ENCODE measurements around the gene SH3BGR. TPM values are rescaled to one million over a fixed set of nuclear protein-coding genes. Genes with fewer than 3 reads are reported as not detected.

Gene SH3BGR
- total and polyA plus RNA-seq, 2 donors: 3.0 to 9.8 TPM

GRCh38 chr21:39499156-39499555 is 47.4 kb downstream of the SH3BGR start:
- Histone ChIP-seq H3K27me3 (ENCODE audit: control insufficient read depth in 2 of 2, insufficient read depth in 1 of 2, low read length in 1 of 2) (no peaks in the 10 kb centered on the region), H3K36me3 (ENCODE audit: control insufficient read depth in 2 of 2, insufficient read depth in 2 of 2, low read length in 1 of 2) (no peaks in the 10 kb centered on the region), H3K9me3 (ENCODE audit: control insufficient read depth in 2 of 2, insufficient read depth in 1 of 2, low read length in 1 of 2) (no peaks in the 10 kb centered on the region), H3K27ac (ENCODE audit: low read depth in 1 of 2, low read length in 1 of 2) (no peak overlapping the region), H3K4me1 (ENCODE audit: control insufficient read depth in 2 of 2, insufficient read depth in 2 of 2, low read length in 2 of 2) (no peaks in the 10 kb centered on the region), H3K4me3 (ENCODE audit: low read length in 2 of 2) (no peak overlapping the region)
- DNase-seq (ENCODE audit: low read depth in 6 of 9, low spot score in 9 of 9): no peak
- 96% methylated on average over 1 of the region's 1 CpG for WGBS

- no peaks in the 10 kb centered on the region for H3K9me3 ChIP-seq (ENCODE audit: control insufficient read depth in 2 of 2, insufficient read depth in 1 of 2, low read length in 1 of 2)
- H3K36me3 ChIP-seq (ENCODE audit: control insufficient read depth in 2 of 2, insufficient read depth in 2 of 2, low read length in 1 of 2): no peaks in the 10 kb centered on the region
- H3K27me3 ChIP-seq (ENCODE audit: control insufficient read depth in 2 of 2, insufficient read depth in 1 of 2, low read length in 1 of 2): no peaks in the 10 kb centered on the region
- WGBS: 96% methylated on average over 7 of the region's 7 CpGs
- DNase-seq (ENCODE audit: low read depth in 6 of 9, low spot score in 9 of 9): no peak
- no peak overlapping the region for H3K27ac ChIP-seq (ENCODE audit: low read depth in 1 of 2, low read length in 1 of 2)
- no peaks in the 10 kb centered on the region for H3K4me1 ChIP-seq (ENCODE audit: control insufficient read depth in 2 of 2, insufficient read depth in 2 of 2, low read length in 2 of 2)
- H3K4me3 ChIP-seq (ENCODE audit: low read length in 2 of 2): no peak overlapping the region
Measured at GRCh38 chr21:39502631-39503030, 50.9 kb downstream of the SH3BGR start.

DNA sequence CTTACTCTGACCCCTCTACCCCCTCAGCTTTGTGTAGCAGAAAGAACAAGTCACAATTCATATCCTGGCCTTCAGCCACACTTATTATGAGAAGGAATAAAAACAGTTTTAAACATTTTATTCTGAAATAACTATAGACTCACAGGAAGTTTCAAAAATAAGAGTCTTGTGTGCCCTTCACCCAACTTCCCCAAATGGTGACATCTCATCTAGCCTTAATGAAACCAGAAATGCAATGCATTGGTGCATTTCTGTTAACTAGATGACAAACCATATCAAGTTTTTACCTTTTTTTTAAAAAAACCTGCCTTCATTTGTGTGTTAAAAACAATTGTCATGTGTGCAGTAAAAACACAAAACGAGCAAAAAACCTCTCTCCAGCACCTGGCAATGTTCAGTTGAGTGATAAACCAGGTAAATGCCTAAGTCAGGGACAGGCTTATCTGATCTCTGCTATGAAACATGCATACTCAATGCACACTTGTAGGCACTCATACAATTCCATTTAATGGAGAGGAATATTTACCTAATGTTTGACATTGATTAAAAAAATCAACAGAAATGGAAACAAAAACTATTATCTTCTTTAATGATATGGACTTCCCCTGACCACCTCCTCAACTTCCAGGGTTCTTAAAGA is 51.5 kb downstream of the SH3BGR start:
- H3K36me3 ChIP-seq (ENCODE audit: control insufficient read depth in 2 of 2, insufficient read depth in 2 of 2, low read length in 1 of 2): no peaks in the 10 kb centered on the region
- no peak for DNase-seq (ENCODE audit: low read depth in 6 of 9, low spot score in 9 of 9)
- H3K27me3 ChIP-seq (ENCODE audit: control insufficient read depth in 2 of 2, insufficient read depth in 1 of 2, low read length in 1 of 2): no peaks in the 10 kb centered on the region
- H3K9me3 ChIP-seq (ENCODE audit: control insufficient read depth in 2 of 2, insufficient read depth in 1 of 2, low read length in 1 of 2): no peaks in the 10 kb centered on the region
- no peak overlapping the region for H3K4me3 ChIP-seq (ENCODE audit: low read length in 2 of 2)
- 92% methylated on average over 1 of the region's 1 CpG for WGBS
- H3K27ac ChIP-seq (ENCODE audit: low read depth in 1 of 2, low read length in 1 of 2): no peak overlapping the region
- H3K4me1 ChIP-seq (ENCODE audit: control insufficient read depth in 2 of 2, insufficient read depth in 2 of 2, low read length in 2 of 2): no peaks in the 10 kb centered on the region

DNA sequence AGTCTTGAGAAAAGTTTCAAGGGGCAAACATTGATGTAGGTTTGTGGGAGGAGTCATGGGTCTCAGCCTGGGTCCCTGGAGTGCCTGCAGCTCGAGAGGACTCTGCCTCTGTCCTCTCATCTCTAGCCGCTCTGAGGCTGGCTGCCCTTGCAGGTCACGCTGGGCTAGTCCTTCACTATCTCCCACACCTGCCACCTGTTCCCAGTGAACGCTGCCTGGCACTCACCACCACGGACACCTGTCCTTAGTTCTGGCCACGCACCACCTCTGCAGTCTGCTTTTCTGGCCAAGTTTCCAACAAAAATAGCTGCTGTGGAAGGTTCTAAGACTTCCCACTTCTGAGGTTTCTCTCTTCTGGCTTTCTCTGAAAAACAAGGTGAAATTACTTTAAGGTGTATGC is 52.5 kb downstream of the SH3BGR start:
- DNase-seq (ENCODE audit: low read depth in 6 of 9, low spot score in 9 of 9): no peak

GRCh38 chr21:39510240-39510639 is 58.5 kb downstream of the SH3BGR start:
- Histone ChIP-seq H3K27me3 (ENCODE audit: control insufficient read depth in 2 of 2, insufficient read depth in 1 of 2, low read length in 1 of 2) (no peaks in the 10 kb centered on the region), H3K9me3 (ENCODE audit: control insufficient read depth in 2 of 2, insufficient read depth in 1 of 2, low read length in 1 of 2) (no peaks in the 10 kb centered on the region), H3K4me3 (ENCODE audit: low read length in 2 of 2) (no peak overlapping the region), H3K27ac (ENCODE audit: low read depth in 1 of 2, low read length in 1 of 2) (no peak overlapping the region), H3K4me1 (ENCODE audit: control insufficient read depth in 2 of 2, insufficient read depth in 2 of 2, low read length in 2 of 2) (no peaks in the 10 kb centered on the region), H3K36me3 (ENCODE audit: control insufficient read depth in 2 of 2, insufficient read depth in 2 of 2, low read length in 1 of 2) (no peaks in the 10 kb centered on the region)
- WGBS: 94% methylated on average over 1 of the region's 1 CpG
- no peak for DNase-seq (ENCODE audit: low read depth in 6 of 9, low spot score in 9 of 9)

More for the DNA sequence above, 52.5 kb downstream of the SH3BGR start:
- Histone ChIP-seq H3K27me3 (ENCODE audit: control insufficient read depth in 2 of 2, insufficient read depth in 1 of 2, low read length in 1 of 2) (no peaks in the 10 kb centered on the region), H3K4me3 (ENCODE audit: low read length in 2 of 2) (no peak overlapping the region), H3K36me3 (ENCODE audit: control insufficient read depth in 2 of 2, insufficient read depth in 2 of 2, low read length in 1 of 2) (no peaks in the 10 kb centered on the region), H3K9me3 (ENCODE audit: control insufficient read depth in 2 of 2, insufficient read depth in 1 of 2, low read length in 1 of 2) (no peaks in the 10 kb centered on the region), H3K27ac (ENCODE audit: low read depth in 1 of 2, low read length in 1 of 2) (no peak overlapping the region), H3K4me1 (ENCODE audit: control insufficient read depth in 2 of 2, insufficient read depth in 2 of 2, low read length in 2 of 2) (no peaks in the 10 kb centered on the region)
- 80% methylated on average over 6 of the region's 6 CpGs for WGBS

GRCh38 chr21:39511102-39511501 is 59.3 kb downstream of the SH3BGR start:
- Histone ChIP-seq H3K27me3 (ENCODE audit: control insufficient read depth in 2 of 2, insufficient read depth in 1 of 2, low read length in 1 of 2) (no peaks in the 10 kb centered on the region), H3K4me1 (ENCODE audit: control insufficient read depth in 2 of 2, insufficient read depth in 2 of 2, low read length in 2 of 2) (no peaks in the 10 kb centered on the region), H3K4me3 (ENCODE audit: low read length in 2 of 2) (no peak overlapping the region), H3K36me3 (ENCODE audit: control insufficient read depth in 2 of 2, insufficient read depth in 2 of 2, low read length in 1 of 2) (no peaks in the 10 kb centered on the region), H3K9me3 (ENCODE audit: control insufficient read depth in 2 of 2, insufficient read depth in 1 of 2, low read length in 1 of 2) (no peaks in the 10 kb centered on the region), H3K27ac (ENCODE audit: low read depth in 1 of 2, low read length in 1 of 2) (no peak overlapping the region)
- WGBS: 98% methylated on average over 3 of the region's 3 CpGs
- DNase-seq (ENCODE audit: low read depth in 6 of 9, low spot score in 9 of 9): no peak

- Histone ChIP-seq H3K9me3 (ENCODE audit: control insufficient read depth in 2 of 2, insufficient read depth in 1 of 2, low read length in 1 of 2) (no peaks in the 10 kb centered on the region), H3K4me3 (ENCODE audit: low read length in 2 of 2) (no peak overlapping the region), H3K27ac (ENCODE audit: low read depth in 1 of 2, low read length in 1 of 2) (no peak overlapping the region), H3K4me1 (ENCODE audit: control insufficient read depth in 2 of 2, insufficient read depth in 2 of 2, low read length in 2 of 2) (no peaks in the 10 kb centered on the region), H3K36me3 (ENCODE audit: control insufficient read depth in 2 of 2, insufficient read depth in 2 of 2, low read length in 1 of 2) (no peaks in the 10 kb centered on the region), H3K27me3 (ENCODE audit: control insufficient read depth in 2 of 2, insufficient read depth in 1 of 2, low read length in 1 of 2) (no peaks in the 10 kb centered on the region)
- no peak for DNase-seq (ENCODE audit: low read depth in 6 of 9, low spot score in 9 of 9)
- WGBS: 97% methylated on average over 1 of the region's 1 CpG
Measured at GRCh38 chr21:39513735-39514134, 62.0 kb downstream of the SH3BGR start.

DNA sequence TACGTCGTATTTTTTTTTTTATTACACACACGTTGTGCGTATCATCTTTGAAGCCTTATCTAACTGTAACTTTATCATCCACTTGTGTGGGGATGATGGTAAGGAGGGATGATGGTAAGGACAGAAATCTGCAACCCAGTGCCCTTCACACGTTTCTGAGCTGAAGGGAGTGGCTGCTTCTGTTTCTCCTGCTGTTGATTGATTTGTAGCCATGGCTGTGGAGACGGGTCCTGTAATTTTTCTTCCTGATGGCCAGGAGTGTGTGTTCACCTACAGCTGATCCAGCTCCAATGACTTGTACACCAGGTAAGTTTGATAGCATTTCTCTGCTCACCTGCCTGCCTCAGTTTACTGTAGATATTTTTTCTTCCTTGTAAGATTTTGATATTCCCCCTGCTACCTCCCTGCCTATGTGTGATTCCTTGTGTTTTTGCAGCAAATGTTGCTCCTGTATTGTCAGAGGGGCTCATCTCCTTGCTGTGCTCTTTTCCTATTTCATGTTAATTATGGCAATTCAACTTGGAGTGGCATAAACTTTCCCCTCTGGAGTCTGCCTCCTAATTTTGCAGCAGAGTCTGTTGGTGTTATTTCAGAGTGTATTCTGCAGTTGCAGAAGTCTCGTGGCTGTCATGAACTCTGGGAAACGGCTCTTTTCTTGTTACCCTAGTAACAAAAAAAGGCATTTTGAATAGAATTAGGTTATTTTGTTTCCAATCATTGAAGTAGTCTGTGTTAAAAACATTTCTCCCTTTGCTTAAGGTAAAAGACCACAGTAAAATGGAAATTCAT is 64.1 kb downstream of the SH3BGR start:
- DNase-seq (ENCODE audit: low read depth in 6 of 9, low spot score in 9 of 9): no peak
- no peaks in the 10 kb centered on the region for H3K9me3 ChIP-seq (ENCODE audit: control insufficient read depth in 2 of 2, insufficient read depth in 1 of 2, low read length in 1 of 2)
- no peaks in the 10 kb centered on the region for H3K27me3 ChIP-seq (ENCODE audit: control insufficient read depth in 2 of 2, insufficient read depth in 1 of 2, low read length in 1 of 2)
- no peak overlapping the region for H3K4me3 ChIP-seq (ENCODE audit: low read length in 2 of 2)
- 91% methylated on average over 8 of the region's 8 CpGs for WGBS
- no peaks in the 10 kb centered on the region for H3K4me1 ChIP-seq (ENCODE audit: control insufficient read depth in 2 of 2, insufficient read depth in 2 of 2, low read length in 2 of 2)
- no peaks in the 10 kb centered on the region for H3K36me3 ChIP-seq (ENCODE audit: control insufficient read depth in 2 of 2, insufficient read depth in 2 of 2, low read length in 1 of 2)
- H3K27ac ChIP-seq (ENCODE audit: low read depth in 1 of 2, low read length in 1 of 2): no peak overlapping the region

DNA sequence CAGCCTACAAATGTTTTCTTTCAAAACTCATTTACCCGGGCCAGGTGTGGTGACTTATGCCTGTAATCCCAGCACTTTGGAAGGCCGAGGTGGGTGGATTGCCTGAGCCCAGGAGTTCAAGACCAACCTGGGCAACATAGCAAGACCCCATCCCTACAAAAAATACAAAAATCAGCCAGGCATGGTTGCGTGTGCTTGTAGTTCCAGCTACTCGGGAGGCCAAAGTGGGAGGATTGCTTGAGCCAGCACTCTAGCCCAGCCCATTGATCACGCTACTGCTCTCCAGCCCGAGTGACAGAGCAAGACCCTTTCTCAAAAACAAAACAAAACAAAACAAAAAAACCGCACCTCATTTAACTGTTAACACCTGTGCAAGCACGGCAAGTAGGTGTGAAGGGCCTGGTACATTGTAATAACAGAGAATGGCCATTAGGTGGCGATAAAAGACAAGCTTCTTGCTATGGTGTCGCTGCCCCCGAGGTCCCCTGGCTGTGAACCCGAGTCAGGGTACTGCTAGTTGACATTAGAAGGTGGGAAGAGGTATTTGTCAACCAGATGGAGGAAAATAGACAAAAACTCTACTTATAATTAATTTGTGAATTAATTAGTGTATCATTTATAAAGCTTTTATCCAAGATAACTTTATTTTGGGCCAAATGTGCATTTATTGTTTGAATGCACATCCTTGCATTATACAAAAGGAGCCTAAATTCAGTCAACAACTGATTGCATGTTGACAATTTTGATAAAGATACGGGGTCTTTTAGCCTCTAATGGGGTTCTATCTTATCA is 66.5 kb downstream of the SH3BGR start:
- H3K4me3 ChIP-seq (ENCODE audit: low read length in 2 of 2): no peak overlapping the region

More for the DNA sequence above, 66.5 kb downstream of the SH3BGR start:
- Histone ChIP-seq H3K4me1 (ENCODE audit: control insufficient read depth in 2 of 2, insufficient read depth in 2 of 2, low read length in 2 of 2) (no peaks in the 10 kb centered on the region), H3K27ac (ENCODE audit: low read depth in 1 of 2, low read length in 1 of 2) (no peak overlapping the region), H3K36me3 (ENCODE audit: control insufficient read depth in 2 of 2, insufficient read depth in 2 of 2, low read length in 1 of 2) (no peaks in the 10 kb centered on the region), H3K9me3 (ENCODE audit: control insufficient read depth in 2 of 2, insufficient read depth in 1 of 2, low read length in 1 of 2) (no peaks in the 10 kb centered on the region), H3K27me3 (ENCODE audit: control insufficient read depth in 2 of 2, insufficient read depth in 1 of 2, low read length in 1 of 2) (no peaks in the 10 kb centered on the region)
- 35% methylated on average over 13 of the region's 13 CpGs for WGBS
- DNase-seq (ENCODE audit: low read depth in 6 of 9, low spot score in 9 of 9): peak; percentile 21 to 74 (median 47)
